K562 (cell line): ENCODE data around the gene EPHA10. TPM values are rescaled to one million over a fixed set of nuclear protein-coding genes. Genes with fewer than 3 reads are reported as not detected.

ENCODE experiments used
- ARID4B ChIP-seq: sonication (generic); formaldehyde crosslinking; IDR thresholded peaks from 2 replicates; pipeline ENCODE4 v1.8.0; 2022; ENCODE audit warnings: mild to moderate bottlenecking, missing genetic modification reagents
- ATF1 ChIP-seq, 2 experiments: fragments of 450-650 bp in 1 of 2; IDR thresholded peaks; 2 replicates each; pipeline ENCODE4 v1.6.1; 2016; ENCODE audit warnings: missing compliant biosample characterization in 1 of 2, missing genetic modification characterization in 1 of 2
- CTCFL ChIP-seq: IDR thresholded peaks from 2 replicates; pipeline ENCODE4 v1.6.1; 2011; ENCODE audit warnings: borderline replicate concordance, low read depth, mild to moderate bottlenecking, moderate library complexity, low read length; ENCODE audit not compliant: insufficient read depth, poor library complexity, severe bottlenecking
- EGR1 ChIP-seq: fragments of 450-650 bp; conservative IDR thresholded peaks from 2 replicates; pipeline ENCODE4 v1.6.1; 2017; ENCODE audit warnings: mild to moderate bottlenecking
- EHMT2 ChIP-seq: fragments of 450-650 bp; IDR thresholded peaks from 2 replicates; pipeline ENCODE4 v1.6.1; 2018; ENCODE audit warnings: antibody characterized with exemption
- HMG20B ChIP-seq: fragments of 250-450 bp; sonication (Bioruptor Pico); IDR thresholded peaks from 2 replicates; pipeline ENCODE4 v1.5.0; 2021; ENCODE audit warnings: mild to moderate bottlenecking
- MCM5 ChIP-seq: fragments of 450-650 bp; IDR thresholded peaks from 2 replicates; pipeline ENCODE4 v1.6.1; 2016; ENCODE audit warnings: low read depth
- MNT ChIP-seq, 2 experiments: fragments of 450-650 bp; conservative IDR thresholded peaks; 2 replicates each; pipeline ENCODE4 v1.6.1; 2017; ENCODE audit warnings: mild to moderate bottlenecking in 2 of 2, moderate library complexity in 2 of 2
- NUFIP1 ChIP-seq: fragments of 450-650 bp; IDR thresholded peaks from 2 replicates; pipeline ENCODE4 v1.6.1; 2018; ENCODE audit not compliant: partially characterized antibody
- PHB ChIP-seq: fragments of 250-450 bp; sonication (Bioruptor Pico); IDR thresholded peaks from 2 replicates; pipeline ENCODE4 v1.5.0; 2021
- POLR2H ChIP-seq: IDR thresholded peaks from 2 replicates; pipeline ENCODE4 v1.6.1; 2016; ENCODE audit warnings: missing genetic modification characterization, low read depth, mild to moderate bottlenecking, control low read depth, missing compliant biosample characterization, moderate library complexity
- PYGO2 ChIP-seq: fragments of 450-650 bp; IDR thresholded peaks from 2 replicates; pipeline ENCODE4 v1.6.1; 2016; ENCODE audit warnings: mild to moderate bottlenecking, missing genetic modification characterization, moderate library complexity, missing compliant biosample characterization
- SETDB1 ChIP-seq: IDR thresholded peaks from one replicate; pipeline ENCODE4 v1.6.1; 2012; ENCODE audit warnings: low read length, control low read depth, inconsistent platforms
- SREBF1 ChIP-seq: fragments of 150-350 bp; IDR thresholded peaks from 2 replicates; pipeline ENCODE4 v1.6.1; 2014; ENCODE audit warnings: antibody characterized with exemption, low read depth, low read length, borderline replicate concordance
- U2AF1 ChIP-seq: fragments of 200-400 bp; formaldehyde crosslinking; optimal IDR thresholded peaks from 2 replicates; pipeline ENCODE3; 2017; ENCODE audit warnings: mild to moderate bottlenecking, low read depth, low read length, moderate library complexity
- ZFX ChIP-seq: sonication (generic); formaldehyde crosslinking; IDR thresholded peaks from 2 replicates; pipeline ENCODE4 v1.8.0; 2022; ENCODE audit warnings: mild to moderate bottlenecking, missing genetic modification reagents, moderate library complexity
- ZNF12 ChIP-seq: sonication (generic); formaldehyde crosslinking; IDR thresholded peaks from 2 replicates; pipeline ENCODE4 v1.4.0; 2020; ENCODE audit warnings: mild to moderate bottlenecking, missing genetic modification reagents
- ZNF655 ChIP-seq: fragments of 250-450 bp; sonication (Bioruptor Pico); IDR thresholded peaks from 2 replicates; pipeline ENCODE4 v1.5.0; 2021
- ZNF668 ChIP-seq: fragments of 250-450 bp; sonication (Bioruptor Pico); IDR thresholded peaks from 2 replicates; pipeline ENCODE4 v1.8.0; 2022; ENCODE audit warnings: mild to moderate bottlenecking, inconsistent platforms
- polyA plus RNA-seq, 8 experiments: library from polyadenylated mRNA; depleted of rRNA in 4 of 8; stranded (reverse) in 5 of 8; unstranded in 3 of 8; fragments of >200 nt; fragmentation: Nextera tagmentation in 2 of 8; fragmentation: Illumina TruSeq in 1 of 8; extraction: Ambion mirVana in 2 of 8; extraction: Trizol in 1 of 8; gene quantifications; 2 replicates each; pipeline versions ENCODE4 v1.2.1 to v1.2.3, GENCODE V29; 2011 to 2014; ENCODE audit warnings: inconsistent platforms in 1 of 8, missing spikeins in 1 of 8
- total RNA-seq, 7 experiments: library from RNA; depleted of rRNA in 6 of 7; stranded (reverse); fragments of >200 nt in 6 of 7; fragmentation: Illumina TruSeq in 2 of 7; extraction: Trizol in 2 of 7; gene quantifications; 2 replicates each; pipeline versions ENCODE4 v1.2.1 to v1.2.3, GENCODE V29; 2011 to 2021; ENCODE audit warnings: low replicate concordance in 1 of 7

Gene EPHA10
- total and polyA plus RNA-seq, 9 of the 15 experiments (the other 6 are each of a cell fraction or from before 2014, with no cell fraction given) = 0.03 TPM; not detected in 8

- TF ChIP-seq MCM5 = no peak
- TF ChIP-seq CTCFL = peak; percentile 100
- no peak for TF ChIP-seq ZNF655
- peak; percentile 74; the same call in 1 of the 2 replicates for TF ChIP-seq PHB (CRISPR knock-in tag)
- TF ChIP-seq EHMT2 = 0 out of 2 replicates have a peak, but pooled peaks have one; percentile 48
- 0 out of 2 replicates have a peak, but pooled peaks have one; percentile 27 for TF ChIP-seq ATF1 (CRISPR knock-in tag; IDR thresholded peaks at IDR 0.05)
- peak; percentile 93 for TF ChIP-seq ATF1 (tag; IDR thresholded peaks at IDR 0.05)
- 0 out of 2 replicates have a peak, but pooled peaks have one; percentile 25 for TF ChIP-seq SREBF1
- TF ChIP-seq ZFX = peak; percentile 99
- 0 out of 2 replicates have a peak, but pooled peaks have one; percentile 57 for TF ChIP-seq POLR2H
- TF ChIP-seq ZNF12 = peak; percentile 7; the same call in 1 of the 2 replicates
- no peak for TF ChIP-seq PYGO2 (tag)
- no peak for TF ChIP-seq HMG20B (CRISPR knock-in tag)
- TF ChIP-seq EGR1 = no peak
- TF ChIP-seq U2AF1 = no peak
- TF ChIP-seq SETDB1 = no peak
- TF ChIP-seq ZNF668 (CRISPR knock-in tag) = no peak
- TF ChIP-seq MNT (conservative IDR thresholded peaks at IDR 0.05) = peak; percentile 85 to 93
- TF ChIP-seq NUFIP1 = no peak
- TF ChIP-seq ARID4B (CRISPR knock-in tag) = peak; percentile 97
These were observed 72.7 kb downstream of the EPHA10 start, which contains the start of gene CDCA8 (continued) for GRCh38 chr1:37692078-37692833.
